Trophoblast cell (in vitro differentiated cells and primary cell): ENCODE measurements around the gene CMPK1.
A peak's percentile ranks its signal among the peaks of the same experiment; 100 is the strongest.

Experiments
- DNase-seq, 2 donors: peaks; one replicate each; pipeline ENCODE4 v3.0.0-alpha.2; 2016
- H2AFZ ChIP-seq: 2 replicates; pipeline ENCODE4 v1.6.1; 2013; ENCODE audit warnings: low read length, moderate library complexity, mild to moderate bottlenecking; ENCODE audit not compliant: insufficient read depth, poor library complexity
- H2AK5ac ChIP-seq: 2 replicates; pipeline ENCODE4 v1.6.1; 2013; ENCODE audit warnings: mild to moderate bottlenecking, low read length
- H2BK120ac ChIP-seq: 2 replicates; pipeline ENCODE4 v1.6.1; 2013; ENCODE audit warnings: low read length, mild to moderate bottlenecking, moderate library complexity; ENCODE audit not compliant: insufficient read depth, poor library complexity
- H2BK12ac ChIP-seq: 2 replicates; pipeline ENCODE4 v1.6.1; 2013; ENCODE audit warnings: mild to moderate bottlenecking, low read length, moderate library complexity
- H2BK5ac ChIP-seq: 2 replicates; pipeline ENCODE4 v1.6.1; 2013; ENCODE audit warnings: low read length, low read depth, moderate library complexity, mild to moderate bottlenecking; ENCODE audit not compliant: poor library complexity
- H3K14ac ChIP-seq: 2 replicates; pipeline ENCODE4 v1.6.1; 2013; ENCODE audit warnings: mild to moderate bottlenecking, low read length
- H3K18ac ChIP-seq: 2 replicates; pipeline ENCODE4 v1.6.1; 2013; ENCODE audit warnings: mild to moderate bottlenecking, low read length
- H3K23ac ChIP-seq: 2 replicates; pipeline ENCODE4 v1.6.1; 2013; ENCODE audit warnings: low read length
- H3K27ac ChIP-seq: 2 replicates; pipeline ENCODE4 v1.5.1; 2013; ENCODE audit warnings: low read depth, mild to moderate bottlenecking, inconsistent platforms, low read length, moderate library complexity
- H3K27me3 ChIP-seq: 2 replicates; pipeline ENCODE4 v1.6.1; 2013; ENCODE audit warnings: inconsistent platforms, mild to moderate bottlenecking, low read length, moderate library complexity; ENCODE audit not compliant: insufficient read depth
- H3K36me3 ChIP-seq, 2 experiments: 1 replicate in 1 of 2; 2 replicates in 1 of 2; pipeline ENCODE4 v1.6.1; 2013; ENCODE audit warnings: low read length in 2 of 2, mild to moderate bottlenecking in 2 of 2, moderate library complexity in 1 of 2; ENCODE audit not compliant: insufficient read depth in 2 of 2, control insufficient read depth in 1 of 2
- H3K4ac ChIP-seq: 2 replicates; pipeline ENCODE4 v1.6.1; 2013; ENCODE audit warnings: low read depth, mild to moderate bottlenecking, low read length, moderate library complexity
- H3K4me1 ChIP-seq, 2 experiments: 1 replicate in 1 of 2; 2 replicates in 1 of 2; pipeline ENCODE4 v1.6.1; 2013; ENCODE audit warnings: low read length in 2 of 2, mild to moderate bottlenecking in 2 of 2, moderate library complexity in 1 of 2; ENCODE audit not compliant: insufficient read depth in 2 of 2, control insufficient read depth in 1 of 2
- H3K4me2 ChIP-seq: 2 replicates; pipeline ENCODE4 v1.6.1; 2013; ENCODE audit warnings: inconsistent platforms, mild to moderate bottlenecking, low read length, moderate library complexity
- H3K4me3 ChIP-seq: 2 replicates; pipeline ENCODE4 v1.5.1; 2013; ENCODE audit warnings: mild to moderate bottlenecking, low read depth, low read length, inconsistent platforms
- H3K79me1 ChIP-seq: one replicate; pipeline ENCODE4 v1.6.1; 2013; ENCODE audit warnings: low read length
- H3K79me2 ChIP-seq: 2 replicates; pipeline ENCODE4 v1.6.1; 2013; ENCODE audit warnings: low read length, mild to moderate bottlenecking; ENCODE audit not compliant: control insufficient read depth, insufficient read depth, poor library complexity
- H3K9ac ChIP-seq: 2 replicates; pipeline ENCODE4 v1.6.1; 2013; ENCODE audit warnings: mild to moderate bottlenecking, low read length
- H3K9me3 ChIP-seq: 2 replicates; pipeline ENCODE4 v1.6.1; 2013; ENCODE audit warnings: low read depth, mild to moderate bottlenecking, control low read depth, inconsistent platforms, low read length; ENCODE audit not compliant: insufficient read depth
- H4K12ac ChIP-seq: 2 replicates; pipeline ENCODE4 v1.6.1; 2013; ENCODE audit warnings: low read depth, mild to moderate bottlenecking, low read length, moderate library complexity
- H4K8ac ChIP-seq: 2 replicates; pipeline ENCODE4 v1.6.1; 2013; ENCODE audit warnings: low read depth, mild to moderate bottlenecking, low read length, moderate library complexity
- H4K91ac ChIP-seq: one replicate; pipeline ENCODE4 v1.6.1; 2013; ENCODE audit warnings: low read depth, mild to moderate bottlenecking, low read length, moderate library complexity
- WGBS: extraction: QIAGEN DNeasy Blood & Tissue Kit; methylation state at CpG from one replicate; pipeline ENCODE4 v1.1.7; 2013; ENCODE audit warnings: missing lambda C conversion rate; ENCODE audit not compliant: insufficient read length, insufficient coverage; ENCODE audit errors: extremely low coverage; 5-methylcytosine and 5-hydroxymethylcytosine counted together

CMPK1 gene

DNA sequence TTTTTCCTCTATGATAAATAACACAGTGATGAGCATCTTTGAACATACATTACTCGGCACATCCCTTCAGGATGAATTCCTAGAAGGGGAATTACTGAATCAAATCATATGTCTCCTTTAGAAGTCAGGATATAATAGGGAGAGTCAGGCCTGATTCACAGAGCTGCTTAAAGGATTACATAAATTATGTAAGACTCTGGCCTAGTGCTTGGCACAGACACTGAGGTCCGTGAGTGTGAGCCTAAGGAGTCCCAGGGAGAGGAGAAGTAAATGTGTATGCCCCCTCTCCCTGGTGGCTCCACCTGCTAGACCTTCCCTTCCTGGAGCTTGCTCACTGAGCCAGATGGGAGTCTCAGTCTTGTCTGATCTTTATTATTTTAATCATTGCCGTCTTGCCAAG is 73.9 kb downstream of the CMPK1 start:
- H3K23ac ChIP-seq = no peak overlapping the region
- no peak overlapping the region for H3K4me3 ChIP-seq
- H4K91ac ChIP-seq = no peak overlapping the region
- no peak overlapping the region for H3K9ac ChIP-seq
- H2AFZ ChIP-seq = no peak overlapping the region
- no peak overlapping the region for H3K27ac ChIP-seq
- no peak overlapping the region for H2BK120ac ChIP-seq
- H4K8ac ChIP-seq = no peak overlapping the region
- no peak overlapping the region for H4K12ac ChIP-seq
- H3K4me2 ChIP-seq = no peak overlapping the region
- peaks cover 34 to 42% of the 10 kb centered on the region in 2 experiments for H3K4me1 ChIP-seq
- no peak overlapping the region for H3K4ac ChIP-seq
- no CpG with 5 or more reads among the region's 3 CpGs for WGBS
- H3K79me2 ChIP-seq = no peaks in the 10 kb centered on the region
- H2BK12ac ChIP-seq = peak overlapping the region; percentile 42
- DNase-seq = no peak
- H3K79me1 ChIP-seq = peaks cover 12% of the 10 kb centered on the region
- no peaks in the 10 kb centered on the region for H3K9me3 ChIP-seq
- H3K36me3 ChIP-seq = no peaks in the 10 kb centered on the region
- H2AK5ac ChIP-seq = no peak overlapping the region
- no peak overlapping the region for H2BK5ac ChIP-seq
- no peak overlapping the region for H3K14ac ChIP-seq
- no peak overlapping the region for H3K18ac ChIP-seq
- no peaks in the 10 kb centered on the region for H3K27me3 ChIP-seq

DNA sequence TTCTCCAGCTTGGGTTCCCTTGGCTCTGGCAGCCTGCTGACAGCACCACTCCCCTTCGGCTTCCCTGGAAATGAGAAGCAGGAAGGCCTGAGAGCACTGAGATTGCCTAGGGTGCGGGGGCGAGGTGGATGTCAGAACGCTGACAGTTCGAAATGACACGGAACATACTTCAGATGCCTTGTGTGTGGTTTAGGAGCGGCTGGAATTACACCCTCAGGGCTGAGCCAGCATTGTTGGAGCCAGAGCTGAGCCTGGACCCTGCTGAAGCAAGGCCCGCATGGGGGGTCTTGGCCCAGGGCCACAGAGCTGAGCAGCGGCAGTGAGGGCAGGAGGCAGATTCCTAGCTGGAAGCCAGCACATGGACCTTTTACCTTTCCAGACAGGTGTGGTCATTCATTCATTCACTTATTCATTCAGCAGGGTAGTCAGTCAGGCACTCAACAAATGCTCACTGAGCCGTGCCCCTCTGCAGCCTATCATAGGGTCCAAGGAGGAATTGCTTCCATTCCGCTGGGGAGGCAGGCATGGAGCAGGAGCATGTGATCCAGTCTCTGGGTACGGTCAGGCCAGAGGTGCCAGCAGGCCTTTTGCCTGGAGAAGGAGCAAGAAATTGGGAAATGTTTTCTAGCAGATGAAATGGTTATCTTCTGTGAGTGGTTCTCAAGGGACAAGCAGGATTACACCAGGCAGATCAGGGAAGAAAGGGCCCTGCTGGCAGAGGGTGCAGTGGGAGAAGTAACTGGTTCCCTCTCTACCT is 75.9 kb downstream of the CMPK1 start:
- H3K9ac ChIP-seq = no peak overlapping the region
- H4K12ac ChIP-seq = no peak overlapping the region
- H3K4me3 ChIP-seq = no peak overlapping the region
- DNase-seq = peak; percentile 99
- peaks cover 40 to 47% of the 10 kb centered on the region in 2 experiments for H3K4me1 ChIP-seq
- H3K9me3 ChIP-seq = no peaks in the 10 kb centered on the region
- H3K36me3 ChIP-seq = no peaks in the 10 kb centered on the region
- no peaks in the 10 kb centered on the region for H3K79me2 ChIP-seq
- H2BK12ac ChIP-seq = peak overlapping the region; percentile 4
- no peak overlapping the region for H2BK120ac ChIP-seq
- H2AK5ac ChIP-seq = no peak overlapping the region
- H2AFZ ChIP-seq = no peak overlapping the region
- H3K14ac ChIP-seq = no peak overlapping the region
- peak overlapping the region; percentile 56 for H3K27ac ChIP-seq
- no peaks in the 10 kb centered on the region for H3K27me3 ChIP-seq
- H3K79me1 ChIP-seq = peaks cover 12% of the 10 kb centered on the region
- H2BK5ac ChIP-seq = peak overlapping the region; percentile 7
- no peak overlapping the region for H3K18ac ChIP-seq
- WGBS = no CpG with 5 or more reads among the region's 12 CpGs
- no peak overlapping the region for H3K23ac ChIP-seq
- H3K4me2 ChIP-seq = no peak overlapping the region
- peak overlapping the region; percentile 41 for H4K91ac ChIP-seq
- no peak overlapping the region for H3K4ac ChIP-seq
- no peak overlapping the region for H4K8ac ChIP-seq

DNA sequence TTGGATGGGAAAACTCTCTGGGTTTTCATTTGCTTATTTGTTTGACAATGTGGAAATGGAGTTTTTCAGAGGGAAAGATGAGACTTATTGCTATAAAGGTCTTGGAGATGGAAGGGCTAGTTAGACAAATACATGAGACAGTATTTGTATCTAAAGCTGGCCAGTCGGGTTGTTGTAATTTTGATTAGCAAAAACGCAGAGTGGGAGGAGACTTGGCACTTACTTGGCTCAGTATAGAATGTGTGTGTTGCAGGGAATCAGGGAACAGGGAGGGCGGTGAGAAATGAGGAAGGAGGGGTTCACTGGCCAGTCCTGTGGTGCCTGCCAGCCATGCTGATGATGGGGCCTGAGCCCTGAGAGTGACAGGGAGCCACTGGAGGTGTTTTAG is 76.5 kb downstream of the CMPK1 start:
- H4K12ac ChIP-seq = no peak overlapping the region
- H3K27ac ChIP-seq = peak overlapping the region; percentile 56
- H3K79me2 ChIP-seq = no peaks in the 10 kb centered on the region
- H3K4ac ChIP-seq = no peak overlapping the region
- H3K27me3 ChIP-seq = no peaks in the 10 kb centered on the region
- H4K91ac ChIP-seq = peak overlapping the region; percentile 49
- H2AFZ ChIP-seq = no peak overlapping the region
- no peak overlapping the region for H3K4me2 ChIP-seq
- no CpG with 5 or more reads among the region's 3 CpGs for WGBS
- H2AK5ac ChIP-seq = peak overlapping the region; percentile 74
- peaks cover 40 to 47% of the 10 kb centered on the region in 2 experiments for H3K4me1 ChIP-seq
- H3K14ac ChIP-seq = peak overlapping the region; percentile 25
- no peaks in the 10 kb centered on the region for H3K36me3 ChIP-seq
- H4K8ac ChIP-seq = no peak overlapping the region
- H3K79me1 ChIP-seq = peaks cover 12% of the 10 kb centered on the region
- no peak overlapping the region for H3K9ac ChIP-seq
- H3K9me3 ChIP-seq = no peaks in the 10 kb centered on the region
- H2BK12ac ChIP-seq = peak overlapping the region; percentile 84
- H2BK120ac ChIP-seq = peak overlapping the region; percentile 69
- H3K4me3 ChIP-seq = no peak overlapping the region
- DNase-seq = no peak
- peak overlapping the region; percentile 47 for H3K18ac ChIP-seq
- H3K23ac ChIP-seq = no peak overlapping the region
- peak overlapping the region; percentile 10 for H2BK5ac ChIP-seq

DNA sequence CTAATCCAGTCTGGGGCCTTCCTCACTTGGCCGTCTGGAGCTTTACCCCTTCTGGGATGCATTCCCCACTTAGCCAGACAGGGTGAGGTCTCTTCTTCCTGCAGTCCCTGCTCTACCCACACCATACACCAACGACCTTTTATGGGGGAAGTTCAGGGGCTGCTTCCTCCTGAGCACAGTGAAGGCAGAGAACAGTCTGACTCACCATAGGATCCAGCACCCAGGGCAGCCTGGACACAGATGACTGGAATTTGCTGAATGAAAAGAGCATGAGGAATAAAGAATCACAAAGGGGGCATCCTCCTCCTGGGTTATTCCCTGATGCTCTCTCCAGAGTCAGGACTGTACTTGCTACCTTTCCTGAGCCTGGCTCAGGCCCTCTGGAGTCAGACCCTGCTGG is 77.8 kb downstream of the CMPK1 start:
- no peak overlapping the region for H3K4ac ChIP-seq
- no peaks in the 10 kb centered on the region for H3K9me3 ChIP-seq

More for the DNA sequence above, 77.8 kb downstream of the CMPK1 start:
- H2BK5ac ChIP-seq = peak overlapping the region; percentile 24
- H3K4me1 ChIP-seq = peaks cover 41 to 48% of the 10 kb centered on the region in 2 experiments
- H2BK12ac ChIP-seq = peak overlapping the region; percentile 75
- H3K9ac ChIP-seq = no peak overlapping the region
- peak overlapping the region; percentile 9 for H3K27ac ChIP-seq
- H4K91ac ChIP-seq = peak overlapping the region; percentile 68
- peaks cover 8% of the 10 kb centered on the region for H3K27me3 ChIP-seq
- no CpG with 5 or more reads among the region's 2 CpGs for WGBS
- peak overlapping the region; percentile 54 for H2BK120ac ChIP-seq
- H4K8ac ChIP-seq = peak overlapping the region; percentile 21
- no peak overlapping the region for H3K23ac ChIP-seq
- DNase-seq = no peak
- no peaks in the 10 kb centered on the region for H3K79me2 ChIP-seq
- peak overlapping the region; percentile 65 for H3K14ac ChIP-seq
- H3K36me3 ChIP-seq = no peaks in the 10 kb centered on the region
- H2AFZ ChIP-seq = no peak overlapping the region
- peak overlapping the region; percentile 24 for H2AK5ac ChIP-seq
- H4K12ac ChIP-seq = no peak overlapping the region
- H3K4me3 ChIP-seq = no peak overlapping the region
- H3K79me1 ChIP-seq = peaks cover 12% of the 10 kb centered on the region
- H3K18ac ChIP-seq = no peak overlapping the region
- H3K4me2 ChIP-seq = no peak overlapping the region
